HepG2 (cell line): ENCODE measurements around the gene BAIAP3. TPM values are rescaled to one million over a fixed set of nuclear protein-coding genes. Genes with fewer than 3 reads are reported as not detected.
A peak's percentile ranks its signal among the peaks of the same experiment; 100 is the strongest.

Experiments
- AGO1 ChIP-seq: fragments of 200-400 bp; formaldehyde crosslinking; IDR thresholded peaks from 2 replicates; pipeline ENCODE4 v1.6.1; 2017; ENCODE audit warnings: mild to moderate bottlenecking, low read depth, low read length, moderate library complexity; ENCODE audit not compliant: poor library complexity, severe bottlenecking
- ARHGAP35 ChIP-seq: sonication (generic); formaldehyde crosslinking; IDR thresholded peaks from 2 replicates; pipeline ENCODE4 v1.9.0; 2022; ENCODE audit warnings: mild to moderate bottlenecking, inconsistent platforms, moderate library complexity, missing genetic modification reagents, borderline replicate concordance
- ARNTL ChIP-seq: sonication (generic); formaldehyde crosslinking; IDR thresholded peaks from 2 replicates; pipeline ENCODE4 v1.4.0; 2020; ENCODE audit warnings: mild to moderate bottlenecking, missing genetic modification reagents
- GABPB1 ChIP-seq: IDR thresholded peaks from 2 replicates; pipeline ENCODE4 v1.6.1; 2016; ENCODE audit warnings: mild to moderate bottlenecking, missing genetic modification reagents, moderate library complexity, missing compliant biosample characterization
- HNRNPLL ChIP-seq: fragments of 200-400 bp; formaldehyde crosslinking; IDR thresholded peaks from 2 replicates; pipeline ENCODE4 v1.6.1; 2017; ENCODE audit warnings: mild to moderate bottlenecking, low read depth, low read length; ENCODE audit not compliant: poor library complexity, severe bottlenecking
- MED1 ChIP-seq: sonication (generic); formaldehyde crosslinking; IDR thresholded peaks from 2 replicates; pipeline ENCODE4 v1.4.0; 2020; ENCODE audit warnings: missing genetic modification reagents
- MXI1 ChIP-seq: IDR thresholded peaks from 3 replicates; pipeline ENCODE4 v1.6.1; 2012; ENCODE audit warnings: low read depth, low read length, inconsistent platforms, borderline replicate concordance
- NFE2L2 ChIP-seq: fragments of 150-350 bp; IDR thresholded peaks from 2 replicates; pipeline ENCODE4 v1.6.1; 2014; ENCODE audit warnings: low read length
- SAFB2 ChIP-seq: sonication (generic); formaldehyde crosslinking; IDR thresholded peaks from 2 replicates; pipeline ENCODE4 v1.5.1; 2020; ENCODE audit warnings: missing genetic modification reagents, low read depth, mild to moderate bottlenecking, borderline replicate concordance
- SRSF9 ChIP-seq: fragments of 200-400 bp; formaldehyde crosslinking; IDR thresholded peaks from 2 replicates; pipeline ENCODE4 v1.6.1; 2018; ENCODE audit warnings: borderline replicate concordance, mild to moderate bottlenecking, low read depth, low read length; ENCODE audit not compliant: insufficient read depth, poor library complexity, severe bottlenecking
- ZNF136 ChIP-seq: sonication (generic); formaldehyde crosslinking; IDR thresholded peaks from 2 replicates; pipeline ENCODE4 v1.8.1; 2022; ENCODE audit warnings: low read depth, mild to moderate bottlenecking, moderate library complexity, missing genetic modification reagents
- ZNF3 ChIP-seq: IDR thresholded peaks from 2 replicates; pipeline ENCODE4 v1.7.0; 2017; ENCODE audit warnings: inconsistent platforms
- ZNF772 ChIP-seq: sonication (generic); formaldehyde crosslinking; IDR thresholded peaks from 2 replicates; pipeline ENCODE4 v1.5.0; 2020; ENCODE audit warnings: mild to moderate bottlenecking, missing genetic modification reagents
- polyA plus RNA-seq, 8 experiments: library from polyadenylated mRNA; depleted of rRNA in 3 of 8; stranded (reverse) in 7 of 8; unstranded in 1 of 8; fragments of >200 nt; fragmentation: Illumina TruSeq in 4 of 8; extraction: Trizol in 4 of 8; gene quantifications; 2 replicates each; pipeline versions ENCODE4 v1.2.1 to v1.2.3, GENCODE V29; 2011 to 2016; ENCODE audit warnings: low read depth in 4 of 8, missing spikeins in 1 of 8, mixed read lengths in 1 of 8; ENCODE audit not compliant: insufficient read depth in 1 of 8
- total RNA-seq, 5 experiments: library from RNA; depleted of rRNA; stranded (reverse); fragments of >200 nt; fragmentation: Illumina TruSeq; extraction: Trizol; gene quantifications; 2 replicates each; pipeline ENCODE4 v1.2.3, GENCODE V29; 2016; ENCODE audit warnings: low read depth in 1 of 5
- TF ChIP-seq, protein P1 (sequence below): sonication (generic); formaldehyde crosslinking; IDR thresholded peaks from 2 replicates; pipeline ENCODE4 v1.4.0; 2020; ENCODE audit warnings: missing genetic modification reagents
- TF ChIP-seq, protein P2 (sequence below): sonication (generic); formaldehyde crosslinking; IDR thresholded peaks from 2 replicates; pipeline ENCODE4 v1.5.0; 2020; ENCODE audit warnings: mild to moderate bottlenecking, low read depth, missing genetic modification reagents, borderline replicate concordance
- TF ChIP-seq, protein P3 (sequence below): sonication (generic); formaldehyde crosslinking; IDR thresholded peaks from 2 replicates; pipeline ENCODE4 v1.4.0; 2020; ENCODE audit warnings: mild to moderate bottlenecking, missing genetic modification reagents, borderline replicate concordance
- TF ChIP-seq, protein P4 (sequence below): sonication (generic); formaldehyde crosslinking; IDR thresholded peaks from 2 replicates; pipeline ENCODE4 v1.5.0; 2020; ENCODE audit warnings: mild to moderate bottlenecking, missing genetic modification reagents

Gene BAIAP3
- total and polyA plus RNA-seq, 2 of the 13 experiments (the other 11 are each of a cell fraction or from before 2014, with no cell fraction given): 3.2 to 5.7 TPM

DNA sequence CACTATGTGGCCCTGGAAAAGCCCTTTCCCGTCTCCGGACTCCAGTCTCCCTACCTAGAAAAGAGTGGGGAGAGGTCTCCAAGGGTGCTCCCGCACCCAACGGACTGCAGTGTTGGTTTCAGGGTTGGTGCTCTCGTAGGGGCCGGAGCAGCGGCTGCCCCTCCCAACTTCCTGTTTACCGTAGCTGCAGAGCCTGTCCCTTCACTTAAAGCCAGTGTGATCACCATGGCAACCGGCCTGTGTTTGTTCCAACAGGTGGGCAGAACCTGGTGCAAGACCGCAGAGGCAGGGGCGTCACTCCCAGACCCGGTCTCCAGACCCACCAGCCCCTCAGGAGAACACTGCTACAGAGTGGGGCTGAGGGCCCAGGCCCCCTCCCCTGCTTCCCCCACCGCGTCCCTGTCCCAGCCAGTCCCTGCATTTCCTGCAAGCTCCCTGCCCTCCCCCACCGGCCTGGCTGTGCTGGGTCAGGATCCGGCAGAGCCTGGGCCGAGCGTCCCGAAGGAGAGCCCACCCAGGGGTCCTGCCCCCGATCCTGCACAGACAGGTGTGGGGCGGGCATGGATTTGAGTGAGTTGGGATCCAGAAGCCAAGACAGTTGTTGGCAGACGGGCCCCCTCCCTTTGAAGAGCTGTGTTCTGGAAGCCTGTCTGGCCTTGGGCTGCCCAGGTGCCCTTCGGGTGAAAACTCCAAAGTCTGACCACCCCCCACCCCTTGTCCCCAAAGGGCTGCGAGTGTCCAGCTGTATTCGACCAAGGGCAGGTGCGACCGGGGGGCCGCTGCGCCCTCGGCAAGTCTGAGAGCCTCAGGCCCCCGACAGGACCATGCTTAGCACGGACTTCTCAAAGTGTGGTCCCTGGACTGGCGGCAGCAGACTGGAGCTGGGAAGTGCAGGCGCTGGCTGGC lies 1.5 kb upstream of the BAIAP3 start (continued):
- TF ChIP-seq, protein P1, sequence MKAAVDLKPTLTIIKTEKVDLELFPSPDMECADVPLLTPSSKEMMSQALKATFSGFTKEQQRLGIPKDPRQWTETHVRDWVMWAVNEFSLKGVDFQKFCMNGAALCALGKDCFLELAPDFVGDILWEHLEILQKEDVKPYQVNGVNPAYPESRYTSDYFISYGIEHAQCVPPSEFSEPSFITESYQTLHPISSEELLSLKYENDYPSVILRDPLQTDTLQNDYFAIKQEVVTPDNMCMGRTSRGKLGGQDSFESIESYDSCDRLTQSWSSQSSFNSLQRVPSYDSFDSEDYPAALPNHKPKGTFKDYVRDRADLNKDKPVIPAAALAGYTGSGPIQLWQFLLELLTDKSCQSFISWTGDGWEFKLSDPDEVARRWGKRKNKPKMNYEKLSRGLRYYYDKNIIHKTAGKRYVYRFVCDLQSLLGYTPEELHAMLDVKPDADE (CRISPR knock-in tag): no peak
- peak; percentile 74; the same call in 1 of the 2 replicates for TF ChIP-seq ZNF136 (CRISPR knock-in tag)
- 0 out of 2 replicates have a peak, but pooled peaks have one; percentile 42 for TF ChIP-seq ARNTL
- TF ChIP-seq MED1 (CRISPR knock-in tag): peak; percentile 34; the same call in 1 of the 2 replicates
- no peak for TF ChIP-seq ZNF3
- TF ChIP-seq, protein P2, sequence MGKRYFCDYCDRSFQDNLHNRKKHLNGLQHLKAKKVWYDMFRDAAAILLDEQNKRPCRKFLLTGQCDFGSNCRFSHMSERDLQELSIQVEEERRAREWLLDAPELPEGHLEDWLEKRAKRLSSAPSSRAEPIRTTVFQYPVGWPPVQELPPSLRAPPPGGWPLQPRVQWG: no peak
- TF ChIP-seq ARHGAP35: no peak
- 0 out of 2 replicates have a peak, but pooled peaks have one; percentile 28 for TF ChIP-seq ZNF772 (CRISPR knock-in tag)
- TF ChIP-seq, protein P3, sequence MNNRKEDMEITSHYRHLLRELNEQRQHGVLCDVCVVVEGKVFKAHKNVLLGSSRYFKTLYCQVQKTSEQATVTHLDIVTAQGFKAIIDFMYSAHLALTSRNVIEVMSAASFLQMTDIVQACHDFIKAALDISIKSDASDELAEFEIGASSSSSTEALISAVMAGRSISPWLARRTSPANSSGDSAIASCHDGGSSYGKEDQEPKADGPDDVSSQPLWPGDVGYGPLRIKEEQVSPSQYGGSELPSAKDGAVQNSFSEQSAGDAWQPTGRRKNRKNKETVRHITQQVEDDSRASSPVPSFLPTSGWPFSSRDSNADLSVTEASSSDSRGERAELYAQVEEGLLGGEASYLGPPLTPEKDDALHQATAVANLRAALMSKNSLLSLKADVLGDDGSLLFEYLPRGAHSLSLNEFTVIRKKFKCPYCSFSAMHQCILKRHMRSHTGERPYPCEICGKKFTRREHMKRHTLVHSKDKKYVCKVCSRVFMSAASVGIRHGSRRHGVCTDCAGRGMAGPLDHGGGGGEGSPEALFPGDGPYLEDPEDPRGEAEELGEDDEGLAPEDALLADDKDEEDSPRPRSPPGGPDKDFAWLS: no peak
- no peak for TF ChIP-seq SRSF9
- no peak for TF ChIP-seq NFE2L2
- peak; percentile 80; the same call in 1 of the 3 replicates for TF ChIP-seq MXI1
- TF ChIP-seq GABPB1 (CRISPR knock-in tag): peak; percentile 81
- no peak for TF ChIP-seq HNRNPLL
- TF ChIP-seq, protein P4, sequence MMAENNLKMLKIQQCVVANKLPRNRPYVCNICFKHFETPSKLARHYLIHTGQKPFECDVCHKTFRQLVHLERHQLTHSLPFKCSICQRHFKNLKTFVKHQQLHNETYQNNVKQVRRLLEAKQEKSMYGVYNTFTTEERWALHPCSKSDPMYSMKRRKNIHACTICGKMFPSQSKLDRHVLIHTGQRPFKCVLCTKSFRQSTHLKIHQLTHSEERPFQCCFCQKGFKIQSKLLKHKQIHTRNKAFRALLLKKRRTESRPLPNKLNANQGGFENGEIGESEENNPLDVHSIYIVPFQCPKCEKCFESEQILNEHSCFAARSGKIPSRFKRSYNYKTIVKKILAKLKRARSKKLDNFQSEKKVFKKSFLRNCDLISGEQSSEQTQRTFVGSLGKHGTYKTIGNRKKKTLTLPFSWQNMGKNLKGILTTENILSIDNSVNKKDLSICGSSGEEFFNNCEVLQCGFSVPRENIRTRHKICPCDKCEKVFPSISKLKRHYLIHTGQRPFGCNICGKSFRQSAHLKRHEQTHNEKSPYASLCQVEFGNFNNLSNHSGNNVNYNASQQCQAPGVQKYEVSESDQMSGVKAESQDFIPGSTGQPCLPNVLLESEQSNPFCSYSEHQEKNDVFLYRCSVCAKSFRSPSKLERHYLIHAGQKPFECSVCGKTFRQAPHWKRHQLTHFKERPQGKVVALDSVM (CRISPR knock-in tag): no peak
- TF ChIP-seq SAFB2 (CRISPR knock-in tag): peak; percentile 41; the same call in 1 of the 2 replicates
- no peak for TF ChIP-seq AGO1
